Measurements from ENCODE around the gene THSD7A.

DNA sequence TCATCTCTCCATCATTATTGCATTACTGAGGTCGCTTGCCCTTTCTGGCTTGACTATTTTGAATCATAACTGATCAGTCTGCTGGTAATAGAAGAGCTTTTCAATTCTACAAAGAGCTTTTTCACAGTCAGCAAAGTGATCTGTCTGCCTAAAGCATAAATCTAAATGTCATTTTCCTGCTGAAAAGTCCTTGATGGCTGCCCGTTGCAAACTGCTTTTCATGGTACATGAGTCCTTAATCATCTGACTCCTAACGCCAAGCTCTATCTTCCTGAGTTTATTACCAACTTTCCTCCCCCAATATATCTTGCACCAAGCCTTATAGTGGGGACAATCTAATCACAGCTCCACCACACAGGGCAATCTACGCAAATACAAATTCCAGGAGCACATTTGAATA is 39.8 kb downstream of the THSD7A start:
- TF ChIP-seq, protein P1, sequence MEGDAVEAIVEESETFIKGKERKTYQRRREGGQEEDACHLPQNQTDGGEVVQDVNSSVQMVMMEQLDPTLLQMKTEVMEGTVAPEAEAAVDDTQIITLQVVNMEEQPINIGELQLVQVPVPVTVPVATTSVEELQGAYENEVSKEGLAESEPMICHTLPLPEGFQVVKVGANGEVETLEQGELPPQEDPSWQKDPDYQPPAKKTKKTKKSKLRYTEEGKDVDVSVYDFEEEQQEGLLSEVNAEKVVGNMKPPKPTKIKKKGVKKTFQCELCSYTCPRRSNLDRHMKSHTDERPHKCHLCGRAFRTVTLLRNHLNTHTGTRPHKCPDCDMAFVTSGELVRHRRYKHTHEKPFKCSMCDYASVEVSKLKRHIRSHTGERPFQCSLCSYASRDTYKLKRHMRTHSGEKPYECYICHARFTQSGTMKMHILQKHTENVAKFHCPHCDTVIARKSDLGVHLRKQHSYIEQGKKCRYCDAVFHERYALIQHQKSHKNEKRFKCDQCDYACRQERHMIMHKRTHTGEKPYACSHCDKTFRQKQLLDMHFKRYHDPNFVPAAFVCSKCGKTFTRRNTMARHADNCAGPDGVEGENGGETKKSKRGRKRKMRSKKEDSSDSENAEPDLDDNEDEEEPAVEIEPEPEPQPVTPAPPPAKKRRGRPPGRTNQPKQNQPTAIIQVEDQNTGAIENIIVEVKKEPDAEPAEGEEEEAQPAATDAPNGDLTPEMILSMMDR (IDR thresholded peaks at IDR 0.05) = no peak
- TF ChIP-seq POLR2AphosphoS5 (IDR thresholded peaks at IDR 0.05) = no peak

All from breast epithelium (tissue), 3 donors.